Mucosa of stomach (tissue), 1 donor: ENCODE measurements around the gene ADK.
"Not testable (repeated sequence)": the region's sequence is repeated elsewhere in the genome, so short reads cannot be mapped to it uniquely, and the experiment has no call there.

Source experiments
- H3K27me3 ChIP-seq: one replicate; pipeline ENCODE4 v1.7.0; 2013; ENCODE audit warnings: mild to moderate bottlenecking, low read length; ENCODE audit not compliant: control insufficient read depth, insufficient read depth
- H3K36me3 ChIP-seq: one replicate; pipeline ENCODE4 v1.7.0; 2013; ENCODE audit warnings: low read length; ENCODE audit not compliant: control insufficient read depth, insufficient read depth
- H3K4me1 ChIP-seq: one replicate; pipeline ENCODE4 v1.7.0; 2013; ENCODE audit warnings: mild to moderate bottlenecking, low read length; ENCODE audit not compliant: control insufficient read depth, insufficient read depth
- H3K4me3 ChIP-seq: one replicate; pipeline ENCODE4 v1.7.0; 2013; ENCODE audit warnings: low read length
- H3K9ac ChIP-seq: one replicate; pipeline ENCODE4 v1.7.0; 2013; ENCODE audit warnings: mild to moderate bottlenecking, low read length, moderate library complexity
- H3K9me3 ChIP-seq: one replicate; pipeline ENCODE4 v1.7.0; 2013; ENCODE audit warnings: mild to moderate bottlenecking, low read length, moderate library complexity; ENCODE audit not compliant: control insufficient read depth
- donor health status: Pancreatic carcinoma.

Gene ADK

GRCh38 chr10:74194545-74194944 is 43.5 kb downstream of the ADK start:
- Histone ChIP-seq H3K4me3 (no peak overlapping the region), H3K36me3 (no peaks in the 10 kb centered on the region), H3K9ac (no peak overlapping the region), H3K4me1 (no peaks in the 10 kb centered on the region), H3K9me3 (no peaks in the 10 kb centered on the region), H3K27me3 (no peaks in the 10 kb centered on the region)

- Histone ChIP-seq H3K4me1 (no peaks in the 10 kb centered on the region), H3K4me3 (no peak overlapping the region), H3K9ac (no peak overlapping the region), H3K36me3 (no peaks in the 10 kb centered on the region), H3K27me3 (no peaks in the 10 kb centered on the region), H3K9me3 (no peaks in the 10 kb centered on the region)
Observed at GRCh38 chr10:74194999-74195398, 44.0 kb downstream of the ADK start.

- Histone ChIP-seq H3K36me3 (no peaks in the 10 kb centered on the region), H3K27me3 (no peaks in the 10 kb centered on the region), H3K9me3 (no peaks in the 10 kb centered on the region), H3K4me1 (no peaks in the 10 kb centered on the region), H3K4me3 (no peak overlapping the region), H3K9ac (no peak overlapping the region)
Observed at GRCh38 chr10:74199315-74199714, 48.3 kb downstream of the ADK start.

- no peak overlapping the region for H3K9ac ChIP-seq
- no peaks in the 10 kb centered on the region for H3K27me3 ChIP-seq
- no peak overlapping the region for H3K4me3 ChIP-seq
- H3K4me1 ChIP-seq = peaks cover 2% of the 10 kb centered on the region
- no peaks in the 10 kb centered on the region for H3K36me3 ChIP-seq
- no peaks in the 10 kb centered on the region for H3K9me3 ChIP-seq
Observed at GRCh38 chr10:74202356-74202755, 51.3 kb downstream of the ADK start.

GRCh38 chr10:74206746-74207145 is 55.7 kb downstream of the ADK start:
- Histone ChIP-seq H3K4me1 (peaks cover 11% of the 10 kb centered on the region), H3K9ac (no peak overlapping the region), H3K9me3 (no peaks in the 10 kb centered on the region), H3K27me3 (no peaks in the 10 kb centered on the region), H3K36me3 (no peaks in the 10 kb centered on the region), H3K4me3 (no peak overlapping the region)

- H3K9ac ChIP-seq = no peak overlapping the region
- H3K27me3 ChIP-seq = no peaks in the 10 kb centered on the region
- H3K36me3 ChIP-seq = no peaks in the 10 kb centered on the region
- no peak overlapping the region for H3K4me3 ChIP-seq
- peaks cover 11% of the 10 kb centered on the region for H3K4me1 ChIP-seq
- H3K9me3 ChIP-seq = no peaks in the 10 kb centered on the region
Observed at GRCh38 chr10:74207691-74208480, 56.9 kb downstream of the ADK start.

GRCh38 chr10:74208997-74209396 is 58.0 kb downstream of the ADK start:
- H3K4me3 ChIP-seq = no peak overlapping the region
- peaks cover 11% of the 10 kb centered on the region for H3K4me1 ChIP-seq
- H3K9ac ChIP-seq = no peak overlapping the region
- H3K9me3 ChIP-seq = no peaks in the 10 kb centered on the region
- H3K36me3 ChIP-seq = no peaks in the 10 kb centered on the region
- H3K27me3 ChIP-seq = no peaks in the 10 kb centered on the region

GRCh38 chr10:74213019-74213418 is 62.0 kb downstream of the ADK start:
- Histone ChIP-seq H3K9me3 (no peaks in the 10 kb centered on the region), H3K9ac (no peak overlapping the region), H3K4me3 (no peak overlapping the region), H3K4me1 (peaks cover 3% of the 10 kb centered on the region), H3K36me3 (no peaks in the 10 kb centered on the region), H3K27me3 (no peaks in the 10 kb centered on the region)

GRCh38 chr10:74213571-74214162 is 62.6 kb downstream of the ADK start:
- no peaks in the 10 kb centered on the region for H3K36me3 ChIP-seq
- no peaks in the 10 kb centered on the region for H3K4me1 ChIP-seq
- no peaks in the 10 kb centered on the region for H3K27me3 ChIP-seq
- H3K4me3 ChIP-seq = no peak overlapping the region
- H3K9me3 ChIP-seq = no peaks in the 10 kb centered on the region
- no peak overlapping the region for H3K9ac ChIP-seq

GRCh38 chr10:74217110-74217509 is 66.1 kb downstream of the ADK start:
- not testable (repeated sequence) for H3K9ac ChIP-seq, H3K36me3 ChIP-seq, H3K4me3 ChIP-seq, H3K9me3 ChIP-seq, H3K27me3 ChIP-seq, H3K4me1 ChIP-seq

- H3K4me1 ChIP-seq, H3K9me3 ChIP-seq, H3K36me3 ChIP-seq, H3K4me3 ChIP-seq, H3K27me3 ChIP-seq, H3K9ac ChIP-seq: not testable (repeated sequence)
Observed at GRCh38 chr10:74222467-74222866, 71.4 kb downstream of the ADK start.

- no peaks in the 10 kb centered on the region for H3K36me3 ChIP-seq
- no peak overlapping the region for H3K4me3 ChIP-seq
- no peaks in the 10 kb centered on the region for H3K27me3 ChIP-seq
- no peaks in the 10 kb centered on the region for H3K9me3 ChIP-seq
- no peaks in the 10 kb centered on the region for H3K4me1 ChIP-seq
- H3K9ac ChIP-seq = no peak overlapping the region
Observed at GRCh38 chr10:74223755-74224529, 72.9 kb downstream of the ADK start.
